Measurements from ENCODE around the gene GPR55.

The GPR55 gene

GRCh38 chr2:230866756-230867523, 58.1 kb downstream of the GPR55 start:
- DNase-seq (ENCODE audit: low spot score): peak; percentile 80

DNA sequence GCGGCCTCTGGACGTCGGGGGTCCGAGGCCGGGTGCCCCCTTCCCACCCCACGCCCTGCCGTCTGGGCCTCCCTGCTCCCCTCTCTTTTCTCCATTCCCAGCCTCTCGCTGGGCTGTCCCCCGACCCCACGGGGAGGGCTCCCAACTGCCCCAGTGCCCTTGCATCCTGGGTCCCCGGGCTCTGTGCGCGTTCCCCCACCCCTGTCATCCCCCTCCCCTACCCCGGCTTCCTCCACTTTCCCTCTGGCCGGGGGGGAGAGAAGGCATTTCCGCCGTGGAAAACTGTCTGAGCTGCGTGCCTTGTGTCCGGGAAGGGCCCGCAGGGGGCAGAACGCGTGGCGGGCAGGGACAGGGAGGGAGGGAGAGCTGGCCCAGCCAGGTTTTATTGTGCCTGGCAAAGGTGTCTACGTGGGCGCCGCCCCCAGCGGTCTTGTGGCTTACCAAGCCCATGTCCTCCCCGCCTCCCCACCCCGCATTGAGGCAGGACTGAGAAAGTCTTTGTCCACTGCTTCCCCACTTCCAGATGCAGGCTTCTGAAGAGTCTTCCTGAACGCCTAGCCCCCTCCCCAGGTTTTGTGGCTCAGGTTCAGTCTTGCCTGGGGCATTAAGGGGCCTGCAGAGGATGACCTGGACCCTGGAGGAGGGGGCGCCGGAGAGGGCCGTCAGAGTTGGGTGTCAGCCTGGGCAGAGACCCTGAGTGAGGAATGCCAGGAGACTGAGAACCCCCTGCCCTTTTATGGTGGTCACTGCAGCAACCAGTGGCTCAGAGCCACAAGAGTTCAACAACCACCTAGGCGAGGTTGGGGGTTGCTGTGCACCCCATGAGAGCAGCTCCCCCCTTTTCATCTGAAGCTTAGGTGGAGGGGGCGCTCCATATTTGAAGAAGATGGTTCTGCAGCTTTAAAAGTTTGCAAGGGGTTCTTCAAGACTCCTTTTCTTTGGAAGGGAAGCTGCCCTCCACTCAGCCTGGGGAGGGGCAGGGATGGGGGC, 59.0 kb downstream of the GPR55 start:
- no peak for DNase-seq (ENCODE audit: low spot score)

DNA sequence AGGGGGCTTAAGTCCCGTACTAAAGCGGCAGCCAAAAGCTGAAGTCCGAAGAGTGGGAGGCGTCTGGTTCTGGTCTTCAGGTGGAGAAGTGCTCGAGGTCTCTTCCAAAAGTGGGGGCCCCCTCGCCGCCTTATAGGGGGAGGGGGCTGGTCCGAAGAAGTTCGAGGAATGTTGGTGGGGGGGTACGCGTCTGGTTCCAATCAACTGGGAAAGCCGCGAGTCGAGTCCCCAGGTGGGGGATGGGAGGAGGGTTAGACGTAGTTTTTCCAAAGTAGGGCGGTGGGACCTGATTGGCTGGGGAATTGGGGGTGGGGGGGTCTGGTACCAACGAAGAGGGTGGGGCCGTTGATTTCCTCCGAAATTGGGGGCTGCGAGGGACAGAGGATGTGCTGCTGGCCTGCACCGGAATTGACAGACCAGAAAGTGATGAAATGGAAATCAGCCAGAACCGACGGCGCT, 59.7 kb downstream of the GPR55 start:
- no peak for DNase-seq (ENCODE audit: low spot score)

DNA sequence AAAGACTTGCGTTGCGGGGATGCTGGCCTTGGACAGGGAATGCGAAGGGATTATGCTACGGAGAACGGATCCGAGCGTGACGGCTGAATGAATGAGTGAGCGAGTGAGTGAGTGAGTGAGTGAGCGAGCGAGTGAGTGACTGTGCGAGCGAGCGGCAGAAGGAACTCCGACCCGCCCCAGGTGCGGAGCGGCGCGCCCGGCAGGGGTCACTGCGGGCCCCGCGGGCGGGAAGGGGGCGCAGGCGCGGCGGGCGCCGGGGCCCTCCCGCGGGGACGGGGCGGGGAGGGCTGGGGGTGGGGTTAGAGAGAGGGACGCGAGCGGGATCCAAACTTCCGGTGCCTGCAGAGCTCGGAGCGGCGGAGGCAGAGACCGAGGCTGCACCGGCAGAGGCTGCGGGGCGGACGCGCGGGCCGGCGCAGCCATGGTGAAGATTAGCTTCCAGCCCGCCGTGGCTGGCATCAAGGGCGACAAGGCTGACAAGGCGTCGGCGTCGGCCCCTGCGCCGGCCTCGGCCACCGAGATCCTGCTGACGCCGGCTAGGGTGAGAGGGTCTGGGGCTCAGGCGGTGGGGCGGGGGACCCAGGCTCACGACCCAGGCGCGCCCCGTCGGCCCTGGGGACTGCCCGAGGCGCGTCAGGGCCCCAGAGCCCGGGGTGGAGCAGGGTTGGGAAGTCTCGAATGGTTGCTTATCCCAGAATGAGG, 60.3 kb downstream of the GPR55 start, which contains the start of gene ITM2C:
ITM2C (plus strand) TSS at position 338 of the 702 bp plus-strand sequence; CDS start at position 422, 84 bp downstream.
- no peak for DNase-seq (ENCODE audit: low spot score)

DNA sequence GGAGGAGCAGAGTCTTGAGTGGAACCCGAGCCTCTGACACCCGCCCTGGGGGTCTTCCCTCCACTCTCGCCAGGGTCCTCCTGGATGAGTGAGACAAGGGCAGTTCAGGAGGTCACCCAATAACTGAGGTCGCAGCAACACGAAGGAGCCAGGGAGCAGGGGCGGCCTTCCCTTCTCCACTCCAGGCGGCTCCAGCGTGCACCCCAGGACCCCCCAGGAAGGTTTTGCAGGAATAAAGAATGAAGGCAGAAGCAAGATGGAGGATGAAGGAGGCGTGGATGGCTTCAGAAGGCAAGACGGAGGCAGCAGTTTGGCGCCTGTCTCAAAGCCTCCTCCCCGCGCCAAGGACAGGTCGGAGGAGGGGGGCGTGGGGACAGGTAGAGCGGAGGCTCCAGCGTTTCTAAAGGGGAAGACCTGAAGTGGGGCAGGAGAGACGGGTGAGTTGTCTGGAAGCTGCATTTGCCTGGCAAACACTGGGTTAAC, 60.9 kb downstream of the GPR55 start:
- DNase-seq (ENCODE audit: low spot score): no peak

- no peak for DNase-seq (ENCODE audit: low spot score)
Measured at GRCh38 chr2:230863442-230864121, 61.5 kb downstream of the GPR55 start.

DNA sequence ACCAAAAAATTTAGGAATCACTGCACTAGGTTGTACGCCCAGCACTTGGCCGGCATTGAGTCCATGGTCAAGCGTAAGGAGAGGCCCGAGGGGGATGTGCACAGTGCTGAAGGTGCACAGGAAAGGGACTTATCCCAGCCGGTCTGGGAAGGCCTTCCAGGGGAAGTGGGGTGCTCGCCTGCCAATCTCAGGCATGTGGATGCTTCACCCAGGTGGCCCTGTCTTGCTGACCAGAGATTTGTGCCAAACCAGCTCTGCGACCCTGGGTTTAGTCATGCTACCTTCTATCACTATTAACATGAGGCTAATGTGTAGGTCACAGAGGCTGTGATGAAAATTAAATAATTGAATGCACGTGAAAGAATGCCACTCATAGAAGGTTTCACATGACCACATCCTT, 62.0 kb downstream of the GPR55 start:
- no peak for DNase-seq (ENCODE audit: low spot score)

- no peak for DNase-seq (ENCODE audit: low spot score)
Measured at GRCh38 chr2:230862292-230862691, 62.8 kb downstream of the GPR55 start.

- DNase-seq (ENCODE audit: low spot score): no peak
Measured at GRCh38 chr2:230861552-230862255, 63.3 kb downstream of the GPR55 start.

Data from NAMALWA (cell line).